NK-92 treated with Interleukin-12 subunit alpha and Interleukin-12 subunit beta, amount 100 ng/mL, for 24 hours (cell line): ENCODE data around the gene RAB3GAP2.
"Not testable (repeated sequence)": the region's sequence is repeated elsewhere in the genome, so short reads cannot be mapped to it uniquely, and the experiment has no call there.

Experiments
- DNase-seq: peaks from one replicate; lab custom pipeline; 2025; lab: John Stamatoyannopoulos, UW

The RAB3GAP2 gene

GRCh38 chr1:220139966-220140365 is 132.3 kb downstream of the RAB3GAP2 start:
- DNase-seq = no peak

GRCh38 chr1:220137019-220137786 is 135.1 kb downstream of the RAB3GAP2 start:
- no peak for DNase-seq

- DNase-seq = no peak
Measured at GRCh38 chr1:220135755-220136154, 136.5 kb downstream of the RAB3GAP2 start.

GRCh38 chr1:220129479-220130210 is 142.6 kb downstream of the RAB3GAP2 start:
- DNase-seq = no peak

- no peak for DNase-seq
Measured at GRCh38 chr1:220127076-220127475, 145.2 kb downstream of the RAB3GAP2 start.

- no peak for DNase-seq
Measured at GRCh38 chr1:220124542-220124941, 147.7 kb downstream of the RAB3GAP2 start.

GRCh38 chr1:220123889-220124288 is 148.4 kb downstream of the RAB3GAP2 start:
- no peak for DNase-seq

GRCh38 chr1:220123066-220123465 is 149.2 kb downstream of the RAB3GAP2 start:
- no peak for DNase-seq

- DNase-seq = no peak
Measured at GRCh38 chr1:220121791-220122530, 150.3 kb downstream of the RAB3GAP2 start.

- DNase-seq = no peak
Measured at GRCh38 chr1:220119043-220119512, 153.2 kb downstream of the RAB3GAP2 start.

- DNase-seq = no peak
Measured at GRCh38 chr1:220113136-220113695, 159.0 kb downstream of the RAB3GAP2 start.

GRCh38 chr1:220112600-220112999 is 159.7 kb downstream of the RAB3GAP2 start:
- not testable (repeated sequence) for DNase-seq

- not testable (repeated sequence) for DNase-seq
Measured at GRCh38 chr1:220110473-220110872, 161.8 kb downstream of the RAB3GAP2 start.

GRCh38 chr1:220099826-220100225 is 172.4 kb downstream of the RAB3GAP2 start:
- no peak for DNase-seq
